PC-9 (cell line): ENCODE results near the gene NFATC1.

Experiments
- CTCF ChIP-seq: fragments of 200-600 bp; sonication (generic); conservative IDR thresholded peaks from 2 replicates; pipeline ENCODE4 v1.6.1; 2017; ENCODE audit warnings: mixed run types, antibody characterized with exemption, mild to moderate bottlenecking, moderate library complexity
- EZH2 ChIP-seq: fragments of 200-600 bp; sonication (generic); IDR thresholded peaks from 2 replicates; pipeline ENCODE4 v1.8.0; 2017; ENCODE audit warnings: antibody characterized with exemption, low read depth

GRCh38 chr18:79549638-79550000 lies 153.9 kb downstream of the NFATC1 start:
- no peak for TF ChIP-seq CTCF
- no peak; the same call in 1 of the 2 replicates for TF ChIP-seq EZH2
